Nephron progenitor cell (in vitro differentiated cells): Measurements from ENCODE around the gene GOLIM4.
"Not testable (repeated sequence)": the region's sequence is repeated elsewhere in the genome, so short reads cannot be mapped to it uniquely, and the experiment has no call there.

Experiments used
- DNase-seq: peaks from one replicate; pipeline ENCODE4 v3.0.0; 2021
- H3K27ac Mint-ChIP-seq: 2 replicates; pipeline ENCODE4 v1.8.0; 2021; ENCODE audit warnings: mild to moderate bottlenecking, moderate library complexity, mixed read lengths
- H3K27me3 Mint-ChIP-seq: 2 replicates; pipeline ENCODE4 v1.8.0; 2021; ENCODE audit warnings: mild to moderate bottlenecking, low read depth, mixed read lengths; ENCODE audit not compliant: poor library complexity
- H3K36me3 Mint-ChIP-seq: 2 replicates; pipeline ENCODE4 v1.8.0; 2021; ENCODE audit warnings: low read depth, mixed read lengths
- H3K4me1 Mint-ChIP-seq: 2 replicates; pipeline ENCODE4 v1.8.0; 2021; ENCODE audit warnings: mixed read lengths
- H3K4me3 Mint-ChIP-seq: 2 replicates; pipeline ENCODE4 v1.8.0; 2021; ENCODE audit warnings: mild to moderate bottlenecking, moderate library complexity, mixed read lengths
- H3K9me3 Mint-ChIP-seq: 2 replicates; pipeline ENCODE4 v1.8.0; 2021; ENCODE audit warnings: mild to moderate bottlenecking, moderate library complexity, mixed read lengths
- CTCF ChIP-seq: fragments of 200-600 bp; sonication (generic); IDR thresholded peaks from 2 replicates; pipeline ENCODE4 v1.5.0; 2021; ENCODE audit warnings: antibody characterized with exemption

Gene GOLIM4

GRCh38 chr3:168095611-168096209, at the start of gene GOLIM4:
TSS of gene GOLIM4 (minus strand) at chr3:168095924. CDS start at chr3:168095285, 639 bp downstream.
- peak within 1 kb of the TSS; percentile 92 for H3K4me3 Mint-ChIP-seq
- no peaks in the 10 kb centered on the region for H3K36me3 Mint-ChIP-seq
- H3K27ac Mint-ChIP-seq: peak within 1 kb of the TSS; percentile 98
- no peak for TF ChIP-seq CTCF
- peaks cover 4% of the 10 kb centered on the region for H3K27me3 Mint-ChIP-seq
- H3K9me3 Mint-ChIP-seq: no peaks in the 10 kb centered on the region
- peaks cover 51% of the 10 kb centered on the region for H3K4me1 Mint-ChIP-seq
- peak; percentile 92 for DNase-seq

GRCh38 chr3:168141405-168141998, 45.8 kb upstream of the GOLIM4 start:
- Mint-ChIP-seq H3K36me3 (no peaks in the 10 kb centered on the region), H3K27ac (no peak overlapping the region), H3K9me3 (no peaks in the 10 kb centered on the region), H3K27me3 (peaks cover 7% of the 10 kb centered on the region), H3K4me3 (no peak overlapping the region), H3K4me1 (no peaks in the 10 kb centered on the region)
- no peak for DNase-seq
- no peak for TF ChIP-seq CTCF

GRCh38 chr3:168139947-168140346, 44.2 kb upstream of the GOLIM4 start:
- Mint-ChIP-seq H3K27ac (no peak overlapping the region), H3K36me3 (no peaks in the 10 kb centered on the region), H3K4me3 (no peak overlapping the region), H3K27me3 (peaks cover 7% of the 10 kb centered on the region), H3K9me3 (no peaks in the 10 kb centered on the region), H3K4me1 (no peaks in the 10 kb centered on the region)
- DNase-seq: no peak
- no peak for TF ChIP-seq CTCF

- Mint-ChIP-seq H3K27ac (no peak overlapping the region), H3K4me1 (no peaks in the 10 kb centered on the region), H3K4me3 (no peak overlapping the region), H3K9me3 (no peaks in the 10 kb centered on the region), H3K36me3 (no peaks in the 10 kb centered on the region), H3K27me3 (peaks cover 7% of the 10 kb centered on the region)
- no peak for DNase-seq
- TF ChIP-seq CTCF: no peak
These were observed 42.7 kb upstream of the GOLIM4 start for GRCh38 chr3:168138421-168138820.

- Mint-ChIP-seq H3K27ac (no peak overlapping the region), H3K36me3 (no peaks in the 10 kb centered on the region), H3K4me1 (no peaks in the 10 kb centered on the region)
These were observed 39.2 kb upstream of the GOLIM4 start for GRCh38 chr3:168134931-168135330.

GRCh38 chr3:168130250-168130649, 34.5 kb upstream of the GOLIM4 start:
- peaks cover 50% of the 10 kb centered on the region for H3K9me3 Mint-ChIP-seq
- not testable (repeated sequence) for H3K4me1 Mint-ChIP-seq, H3K27me3 Mint-ChIP-seq, DNase-seq, H3K36me3 Mint-ChIP-seq, H3K4me3 Mint-ChIP-seq, H3K27ac Mint-ChIP-seq

More at GRCh38 chr3:168134931-168135330, 39.2 kb upstream of the GOLIM4 start:
- Mint-ChIP-seq H3K9me3 (peaks cover 10% of the 10 kb centered on the region), H3K4me3 (no peak overlapping the region), H3K27me3 (peaks cover 11% of the 10 kb centered on the region)
- TF ChIP-seq CTCF: no peak
- no peak for DNase-seq

GRCh38 chr3:168128463-168128862, 32.7 kb upstream of the GOLIM4 start:
- not testable (repeated sequence) for H3K27me3 Mint-ChIP-seq, H3K27ac Mint-ChIP-seq, H3K36me3 Mint-ChIP-seq, H3K4me1 Mint-ChIP-seq, H3K4me3 Mint-ChIP-seq, DNase-seq
- peaks cover 50% of the 10 kb centered on the region for H3K9me3 Mint-ChIP-seq
